ENCODE measurements around the gene JUN.

The JUN gene

DNA sequence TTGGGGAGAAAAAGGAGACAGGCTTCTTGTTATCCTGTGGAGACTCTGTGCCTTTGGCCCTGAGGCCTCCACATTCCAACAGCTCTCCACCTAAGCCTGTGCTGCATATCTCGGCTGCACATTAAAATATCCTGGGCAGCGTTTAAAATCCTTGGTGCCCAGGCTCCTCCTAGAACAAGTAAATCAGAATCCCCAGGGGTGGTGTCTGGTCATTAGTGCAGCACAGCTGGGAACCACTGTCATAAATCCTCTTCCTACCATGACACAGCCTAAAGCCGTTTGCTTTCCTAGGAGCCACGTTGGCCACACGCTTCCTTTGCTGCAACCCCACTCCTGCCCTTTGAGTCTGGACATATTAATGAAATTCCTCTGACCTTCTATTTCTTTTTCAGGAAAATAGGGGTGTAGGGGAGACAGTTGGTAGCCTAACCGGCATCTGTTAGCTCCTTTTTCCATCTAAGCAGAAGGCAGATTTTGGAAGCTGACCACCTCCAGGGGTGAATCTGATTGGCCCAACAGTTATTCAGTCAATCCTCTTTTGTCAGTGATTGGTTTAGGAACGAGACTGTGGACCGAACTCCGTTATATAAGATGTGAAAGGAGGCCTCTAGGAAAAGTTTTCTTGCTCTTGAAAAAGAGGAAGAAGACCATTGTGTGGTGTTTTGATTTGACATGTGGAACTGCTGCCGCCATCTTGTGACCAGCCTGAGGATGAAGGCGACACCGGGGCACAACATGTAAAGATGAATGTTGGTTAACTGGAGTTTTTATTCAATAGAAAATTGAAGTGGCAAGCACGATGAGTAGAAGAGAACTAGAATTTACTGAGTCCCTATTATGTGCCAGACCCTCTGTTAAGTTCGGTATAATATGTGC, 41.9 kb downstream of the JUN start:
- Mint-ChIP-seq H3K27me3 (peaks cover 8% of the 10 kb centered on the region), H3K27ac (no peak overlapping the region), H3K4me3 (no peak overlapping the region), H3K9me3 (ENCODE audit: low read depth) (no peaks in the 10 kb centered on the region), H3K36me3 (no peaks in the 10 kb centered on the region), H3K4me1 (ENCODE audit: low read depth) (no peaks in the 10 kb centered on the region)

DNA sequence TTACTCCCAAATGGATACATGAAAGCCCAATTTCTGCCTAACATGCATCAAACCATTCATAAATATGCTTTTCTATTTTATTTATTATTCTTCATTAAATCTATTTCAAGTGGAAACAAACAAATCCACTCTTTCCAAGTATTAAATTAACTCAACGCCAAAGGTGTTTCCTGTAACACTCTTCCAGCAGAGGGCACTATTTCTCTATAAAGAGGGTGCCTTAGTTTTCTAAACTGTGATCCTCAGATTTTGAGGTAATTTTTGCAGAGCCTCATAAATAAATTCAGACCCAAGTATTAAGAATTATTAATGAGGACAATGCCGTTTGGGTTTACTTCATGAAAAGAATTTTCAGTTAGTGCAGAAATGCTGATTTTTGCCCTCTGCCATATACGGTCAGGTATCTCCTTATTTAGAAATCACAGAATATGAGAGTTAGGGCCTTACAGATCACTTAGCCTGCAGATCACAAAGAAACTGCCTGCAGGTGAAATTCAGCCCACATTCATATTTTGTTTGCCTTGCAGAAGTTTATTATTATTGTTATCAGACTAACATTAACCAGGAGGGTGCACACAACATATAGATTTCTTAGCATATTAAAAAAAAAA, 43.9 kb downstream of the JUN start:
- no peak overlapping the region for H3K4me3 Mint-ChIP-seq
- H3K36me3 Mint-ChIP-seq: no peaks in the 10 kb centered on the region
- no peaks in the 10 kb centered on the region for H3K4me1 Mint-ChIP-seq (ENCODE audit: low read depth)
- peaks cover 3% of the 10 kb centered on the region for H3K27me3 Mint-ChIP-seq
- no peak overlapping the region for H3K27ac Mint-ChIP-seq
- H3K9me3 Mint-ChIP-seq (ENCODE audit: low read depth): no peaks in the 10 kb centered on the region

DNA sequence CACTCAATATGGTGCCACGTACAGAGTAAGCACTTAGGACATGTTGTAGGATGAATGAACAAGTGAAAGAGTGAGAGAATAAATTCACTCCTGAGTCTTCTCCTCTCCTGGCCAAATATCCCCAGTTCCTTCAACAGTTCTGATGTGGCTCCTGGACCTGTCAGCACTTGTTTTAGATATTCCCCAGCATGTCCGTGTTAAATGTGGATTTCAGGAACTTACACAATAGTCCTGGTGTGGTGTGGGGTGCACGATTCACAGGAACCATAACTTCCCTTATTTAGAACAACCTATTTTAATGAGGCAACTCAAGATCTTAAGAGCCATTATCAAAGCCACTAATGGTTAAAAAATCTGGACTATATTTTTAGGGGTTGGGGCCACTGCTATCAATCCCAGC, 45.0 kb downstream of the JUN start:
- Mint-ChIP-seq H3K36me3 (no peaks in the 10 kb centered on the region), H3K27ac (no peak overlapping the region), H3K9me3 (ENCODE audit: low read depth) (no peaks in the 10 kb centered on the region), H3K4me1 (ENCODE audit: low read depth) (no peaks in the 10 kb centered on the region), H3K4me3 (no peak overlapping the region), H3K27me3 (peaks cover 3% of the 10 kb centered on the region)

DNA sequence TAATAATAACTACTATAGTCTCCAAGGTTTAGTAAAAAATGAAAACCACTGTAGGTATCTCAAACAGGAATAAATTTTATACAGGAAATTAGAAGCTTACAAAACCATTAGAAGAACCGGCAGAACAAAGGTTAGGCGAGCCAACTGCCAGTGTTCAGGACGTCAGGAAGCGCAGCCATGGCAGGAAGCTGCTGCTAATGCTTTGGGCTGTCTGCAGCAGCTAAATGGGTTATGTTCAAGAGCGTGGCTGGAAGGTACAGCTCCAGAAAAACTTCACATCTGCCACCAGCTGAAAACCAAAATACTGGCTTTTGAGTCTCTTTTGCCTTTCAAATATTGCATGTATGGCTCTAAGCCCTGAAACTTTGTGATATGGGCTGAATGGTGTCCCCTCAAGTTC, 48.3 kb downstream of the JUN start:
- Mint-ChIP-seq H3K27ac (no peak overlapping the region), H3K4me1 (ENCODE audit: low read depth) (no peaks in the 10 kb centered on the region), H3K4me3 (no peak overlapping the region), H3K27me3 (peaks cover 3% of the 10 kb centered on the region), H3K36me3 (no peaks in the 10 kb centered on the region), H3K9me3 (ENCODE audit: low read depth) (no peaks in the 10 kb centered on the region)

DNA sequence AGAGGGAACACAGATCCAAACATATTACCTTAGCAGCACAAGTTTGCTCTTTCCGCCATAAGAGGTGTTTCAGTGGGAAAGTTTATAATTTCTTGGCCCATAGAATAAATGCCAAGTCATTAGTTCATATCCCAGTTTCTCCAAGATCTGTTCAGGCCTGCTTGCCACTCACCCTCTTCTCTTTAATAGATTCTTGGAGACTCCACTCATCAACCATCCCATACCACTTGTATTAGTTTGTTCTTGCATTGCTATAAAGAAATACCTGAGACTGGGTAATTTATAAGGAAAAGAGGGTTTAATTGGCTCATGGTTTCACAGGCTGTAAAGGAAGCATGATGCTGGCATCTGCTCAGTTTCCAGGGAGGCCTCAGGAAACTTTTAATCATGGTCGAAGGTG, 49.2 kb downstream of the JUN start:
- H3K27ac Mint-ChIP-seq: no peak overlapping the region
- H3K4me3 Mint-ChIP-seq: no peak overlapping the region
- H3K9me3 Mint-ChIP-seq (ENCODE audit: low read depth): no peaks in the 10 kb centered on the region
- H3K27me3 Mint-ChIP-seq: peaks cover 3% of the 10 kb centered on the region
- no peaks in the 10 kb centered on the region for H3K36me3 Mint-ChIP-seq
- no peaks in the 10 kb centered on the region for H3K4me1 Mint-ChIP-seq (ENCODE audit: low read depth)

DNA sequence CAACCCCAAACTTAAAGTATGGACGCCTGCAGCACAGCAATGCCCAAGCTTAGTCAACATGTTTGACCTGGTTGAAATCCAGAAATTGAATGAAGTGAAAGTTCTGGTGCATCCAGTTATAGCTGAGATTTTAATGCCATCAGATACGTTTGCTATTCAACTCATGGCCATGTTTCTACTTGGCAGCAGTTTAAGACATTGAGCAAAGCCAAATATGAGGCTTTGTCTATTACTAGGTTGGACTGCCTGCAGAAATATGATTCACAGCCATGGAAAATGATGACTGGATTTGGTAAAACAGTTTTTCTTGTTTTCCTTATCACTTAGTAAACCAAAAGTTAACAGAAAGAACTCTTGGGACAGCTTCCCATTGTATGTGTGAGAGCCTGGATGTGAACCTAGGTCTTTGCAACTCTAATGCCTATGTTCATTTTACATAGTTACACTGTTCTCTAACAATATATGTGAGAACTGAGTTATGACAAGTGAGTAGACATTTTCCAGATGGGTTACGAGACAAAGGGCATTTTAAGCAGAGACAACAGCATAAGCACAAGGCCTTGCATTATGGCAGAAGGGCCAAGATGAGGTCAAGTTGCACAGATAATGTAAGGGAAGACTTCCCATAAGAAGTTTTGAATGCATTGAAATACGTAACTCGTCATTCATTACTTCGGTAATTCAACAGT, 51.6 kb downstream of the JUN start:
- H3K9me3 Mint-ChIP-seq (ENCODE audit: low read depth): no peaks in the 10 kb centered on the region
- H3K4me1 Mint-ChIP-seq (ENCODE audit: low read depth): no peaks in the 10 kb centered on the region
- H3K4me3 Mint-ChIP-seq: no peak overlapping the region
- no peaks in the 10 kb centered on the region for H3K36me3 Mint-ChIP-seq
- no peaks in the 10 kb centered on the region for H3K27me3 Mint-ChIP-seq
- no peak overlapping the region for H3K27ac Mint-ChIP-seq

Measured in activated naive CD8-positive, alpha-beta T cell (primary cell).